GM12878 (cell line): ENCODE measurements around the gene TMEM72. TPM values are rescaled to one million over a fixed set of nuclear protein-coding genes. Genes with fewer than 3 reads are reported as not detected.

ENCODE experiments used
- ATAC-seq: fragments of 200-7000 bp; cut with Tn5 transposase; 3 replicates; pipeline ENCODE4 v1.9.1; 2020; ENCODE audit warnings: mild to moderate bottlenecking, moderate library complexity
- BruUV-seq: library from RNA; stranded (reverse); fragments of 400-500 nt; replicated peaks from 2 replicates; lab custom pipeline; 2021; lab: Mats Ljungman, UMichigan
- CTCF ChIA-PET: fragments of 300-600 bp; sonication (Branson Sonifier 250); formaldehyde crosslinking; extraction: SDS; loops from one replicate; lab custom pipeline; 2021; ENCODE audit warnings: inconsistent platforms; lab: Yijun Ruan, JAX
- POLR2A ChIA-PET: fragments of 350-600 bp; formaldehyde crosslinking; extraction: SDS; loops from one replicate; lab custom pipeline; 2021; ENCODE audit warnings: inconsistent platforms; lab: Charles Lee
- RAD21 ChIA-PET: fragments of 300-600 bp; sonication (Branson Sonifier 250); formaldehyde crosslinking; loops from one replicate; lab custom pipeline; 2023; ENCODE audit warnings: antibody characterized with exemption; ENCODE audit not compliant: unreplicated experiment; lab: Charles Lee
- SMC1A ChIA-PET: fragments of 300-600 bp; sonication (Branson Sonifier 250); formaldehyde crosslinking; loops from one replicate; lab custom pipeline; 2023; ENCODE audit not compliant: unreplicated experiment, uncharacterized antibody; lab: Charles Lee
- DNase-seq: peaks from one replicate; pipeline ENCODE4 v3.0.0-alpha.2; 2011; ENCODE audit warnings: low read depth, low spot score
- FAIRE-seq: peaks from 3 replicates; lab custom pipeline; 2011; peaks lifted over from hg19 to GRCh38; lab: Jason Lieb, UNC
- H2AFZ ChIP-seq: 2 replicates; pipeline ENCODE4 v1.6.0; 2011; ENCODE audit warnings: low read depth, low read length, control low read depth; ENCODE audit not compliant: control insufficient read depth
- H3K27ac ChIP-seq: 2 replicates; pipeline ENCODE4 v1.5.1; 2011; ENCODE audit warnings: control low read depth; ENCODE audit not compliant: control insufficient read depth, insufficient read depth
- H3K27me3 ChIP-seq, 2 experiments: replicated peaks in 1 of 2; 2 replicates each; pipeline versions ENCODE4 v1.6.0 to v1.6.1; 2011; ENCODE audit warnings: low read length in 1 of 2; ENCODE audit not compliant: control insufficient read depth in 2 of 2, insufficient read depth in 2 of 2
- H3K36me3 ChIP-seq, 2 experiments: 2 replicates each; pipeline ENCODE4 v1.5.1; 2011; ENCODE audit warnings: low read length in 1 of 2; ENCODE audit not compliant: control insufficient read depth in 2 of 2, insufficient read depth in 2 of 2
- H3K4me1 ChIP-seq: 2 replicates; pipeline ENCODE4 v1.6.1; 2011; ENCODE audit warnings: mild to moderate bottlenecking, low read length, moderate library complexity, mixed read lengths; ENCODE audit not compliant: control insufficient read depth, insufficient read depth
- H3K4me2 ChIP-seq: 2 replicates; pipeline ENCODE4 v1.6.0; 2011; ENCODE audit warnings: control low read depth; ENCODE audit not compliant: control insufficient read depth, insufficient read depth
- H3K4me3 ChIP-seq: fragments of 200-600 bp; sonication (generic); 2 replicates; pipeline ENCODE4 v1.5.1; 2016
- H3K79me2 ChIP-seq: 2 replicates; pipeline ENCODE4 v1.6.0; 2011; ENCODE audit warnings: low read length; ENCODE audit not compliant: control insufficient read depth, insufficient read depth
- H3K9ac ChIP-seq: 2 replicates; pipeline ENCODE4 v1.8.0; 2011; ENCODE audit warnings: low read length, control low read depth, mixed read lengths; ENCODE audit not compliant: control insufficient read depth, insufficient read depth
- H3K9me3 ChIP-seq: replicated peaks from 3 replicates; pipeline ENCODE4 v1.5.1; 2011; ENCODE audit warnings: mild to moderate bottlenecking, low read length; ENCODE audit not compliant: control insufficient read depth, insufficient read depth
- H4K20me1 ChIP-seq: 2 replicates; pipeline ENCODE4 v1.6.0; 2011; ENCODE audit not compliant: control insufficient read depth, insufficient read depth
- FOS ChIP-seq: IDR thresholded peaks from 3 replicates; pipeline ENCODE4 v1.6.1; 2011; ENCODE audit warnings: borderline replicate concordance; ENCODE audit not compliant: insufficient read length; ENCODE audit errors: extremely low read depth
- FOXK2 ChIP-seq: fragments of 450-650 bp; IDR thresholded peaks from 2 replicates; pipeline ENCODE4 v1.6.1; 2017; ENCODE audit warnings: mild to moderate bottlenecking, moderate library complexity
- FOXM1 ChIP-seq: IDR thresholded peaks from 2 replicates; pipeline ENCODE4 v1.6.1; 2012; ENCODE audit warnings: low read depth, mild to moderate bottlenecking, inconsistent platforms, low read length, moderate library complexity
- HDGF ChIP-seq: fragments of 450-650 bp; IDR thresholded peaks from 2 replicates; pipeline ENCODE4 v1.6.1; 2016; ENCODE audit warnings: antibody characterized with exemption
- IKZF1 ChIP-seq: fragments of 450-650 bp; conservative IDR thresholded peaks from 2 replicates; pipeline ENCODE4 v1.6.1; 2017; ENCODE audit warnings: antibody characterized with exemption, mild to moderate bottlenecking
- JUND ChIP-seq: IDR thresholded peaks from 2 replicates; pipeline ENCODE4 v1.6.1; 2012; ENCODE audit warnings: low read depth, mild to moderate bottlenecking, low read length, improper control_type of control experiment, moderate library complexity
- LARP7 ChIP-seq: fragments of 450-650 bp; IDR thresholded peaks from 2 replicates; pipeline ENCODE4 v1.6.1; 2017; ENCODE audit warnings: mild to moderate bottlenecking
- SREBF1 ChIP-seq: IDR thresholded peaks from 2 replicates; pipeline ENCODE4 v1.6.1; 2012; ENCODE audit warnings: mild to moderate bottlenecking, low read length
- ZBED1 ChIP-seq: IDR thresholded peaks from 2 replicates; pipeline ENCODE4 v1.6.1; 2016; ENCODE audit warnings: borderline replicate concordance
- WGBS: methylation state at CpG from one replicate; pipeline ENCODE4 v1.1.6; 2016; ENCODE audit warnings: low lambda C conversion rate; ENCODE audit not compliant: insufficient replicate concordance, insufficient coverage; ENCODE audit errors: missing lambda C conversion rate; 5-methylcytosine and 5-hydroxymethylcytosine counted together
- in situ Hi-C: fragments of 300-500 bp; cut with MboI; formaldehyde crosslinking; loops from 9 replicates; pipeline ENCODE4 v1.14.3; 2018; ENCODE audit warnings: mixed read lengths
- intact Hi-C: fragments of 100-400 bp; cut with micrococcal nuclease; formaldehyde crosslinking; loops from one replicate; pipeline ENCODE4 v1.14.2; 2022; ENCODE audit not compliant: unreplicated experiment
- polyA plus RNA-seq, 11 experiments: library from polyadenylated mRNA; depleted of rRNA in 4 of 11; unstranded in 6 of 11; stranded (reverse) in 5 of 11; fragments of >200 nt; fragmentation: Nextera tagmentation in 4 of 11; fragmentation: Illumina TruSeq in 1 of 11; extraction: Ambion mirVana in 4 of 11; extraction: Trizol in 1 of 11; gene quantifications; 1 replicate in 1 of 11; 2 replicates in 10 of 11; pipeline versions ENCODE4 v1.2.1 to v1.2.3, GENCODE V29; 2011 to 2016; ENCODE audit warnings: inconsistent platforms in 2 of 11, missing spikeins in 2 of 11, low read depth in 1 of 11
- total RNA-seq, 4 experiments: library from RNA; depleted of rRNA in 3 of 4; stranded (reverse); fragments of >200 nt in 3 of 4; fragmentation: Illumina TruSeq in 1 of 4; extraction: Trizol in 1 of 4; gene quantifications; 2 replicates each; pipeline versions ENCODE4 v1.2.1 to v1.2.3, GENCODE V29; 2013 to 2021
- TF ChIP-seq, protein P1 (sequence below): fragments of 450-650 bp; IDR thresholded peaks from 2 replicates; pipeline ENCODE4 v1.6.1; 2017; ENCODE audit warnings: borderline replicate concordance

Gene TMEM72
- total and polyA plus RNA-seq, 10 of the 15 experiments (the other 5 are each of a cell fraction or from before 2014, with no cell fraction given) = 0.12 TPM; not detected in 9

DNA sequence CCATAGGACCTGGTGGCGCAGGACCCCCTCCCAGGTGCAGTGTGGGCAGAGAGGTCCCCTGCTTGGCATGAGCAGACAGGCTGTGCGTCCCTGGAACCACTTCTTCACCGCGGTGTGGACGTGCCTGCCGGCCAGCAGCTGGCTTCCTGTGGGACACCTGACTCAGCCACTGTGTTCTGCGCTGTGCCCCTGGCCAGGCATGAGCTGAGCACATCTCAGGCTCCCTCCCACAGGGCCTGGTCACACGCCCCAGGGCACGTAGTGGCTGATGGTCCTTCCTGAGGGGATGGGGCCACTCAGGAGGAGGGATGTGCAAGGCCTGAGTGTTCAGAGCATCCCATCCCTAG is 71.0 kb downstream of the TMEM72 start:
- peaks cover 8% of the 10 kb centered on the region for H3K79me2 ChIP-seq
- no peak overlapping the region for H3K9ac ChIP-seq
- H2AFZ ChIP-seq = no peak overlapping the region
- no peaks in the 10 kb centered on the region for H4K20me1 ChIP-seq
- CTCF ChIA-PET = interaction anchor here (10.1 kb wide), 1 partner anchor 50 kb away, joined by 181 read pairs; no protein-coding TSS in a partner anchor
- in situ Hi-C loops (no loop called here), intact Hi-C loops (no loop called here)
- ATAC-seq (no peak), FAIRE-seq (no peak), DNase-seq (no peak)
- H3K27ac ChIP-seq = no peak overlapping the region
- peaks cover 3 to 4% of the 10 kb centered on the region in 2 experiments; a peak in 3 of 4 replicates for H3K36me3 ChIP-seq
- H3K4me1 ChIP-seq = peaks cover 35% of the 10 kb centered on the region
- SMC1A ChIA-PET = interaction anchor here (5.2 kb wide), 1 partner anchor 49 kb away, joined by 40 read pairs; no protein-coding TSS in a partner anchor
- 54% methylated on average over 9 of the region's 9 CpGs for WGBS
- RAD21 ChIA-PET = interaction anchor here (7.7 kb wide), 1 partner anchor 17 kb away, joined by 124 read pairs; no protein-coding TSS in a partner anchor
- no peaks in the 10 kb centered on the region for H3K27me3 ChIP-seq
- H3K4me3 ChIP-seq = no peak overlapping the region
- no peak overlapping the region for H3K4me2 ChIP-seq
- no peak for TF ChIP-seq JUND
- TF ChIP-seq, protein P1, sequence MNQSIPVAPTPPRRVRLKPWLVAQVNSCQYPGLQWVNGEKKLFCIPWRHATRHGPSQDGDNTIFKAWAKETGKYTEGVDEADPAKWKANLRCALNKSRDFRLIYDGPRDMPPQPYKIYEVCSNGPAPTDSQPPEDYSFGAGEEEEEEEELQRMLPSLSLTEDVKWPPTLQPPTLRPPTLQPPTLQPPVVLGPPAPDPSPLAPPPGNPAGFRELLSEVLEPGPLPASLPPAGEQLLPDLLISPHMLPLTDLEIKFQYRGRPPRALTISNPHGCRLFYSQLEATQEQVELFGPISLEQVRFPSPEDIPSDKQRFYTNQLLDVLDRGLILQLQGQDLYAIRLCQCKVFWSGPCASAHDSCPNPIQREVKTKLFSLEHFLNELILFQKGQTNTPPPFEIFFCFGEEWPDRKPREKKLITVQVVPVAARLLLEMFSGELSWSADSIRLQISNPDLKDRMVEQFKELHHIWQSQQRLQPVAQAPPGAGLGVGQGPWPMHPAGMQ = no peak
- TF ChIP-seq LARP7 = no peak
- no peak for TF ChIP-seq ZBED1
- no peak for TF ChIP-seq FOXK2
- TF ChIP-seq FOXM1 = no peak
- no peak for TF ChIP-seq SREBF1
- no peaks in the 10 kb centered on the region for H3K9me3 ChIP-seq
- BruUV-seq = no TSS peak
- POLR2A ChIA-PET = interaction anchor here (7.4 kb wide), 1 partner anchor 17 kb away, joined by 110 read pairs; no protein-coding TSS in a partner anchor

DNA sequence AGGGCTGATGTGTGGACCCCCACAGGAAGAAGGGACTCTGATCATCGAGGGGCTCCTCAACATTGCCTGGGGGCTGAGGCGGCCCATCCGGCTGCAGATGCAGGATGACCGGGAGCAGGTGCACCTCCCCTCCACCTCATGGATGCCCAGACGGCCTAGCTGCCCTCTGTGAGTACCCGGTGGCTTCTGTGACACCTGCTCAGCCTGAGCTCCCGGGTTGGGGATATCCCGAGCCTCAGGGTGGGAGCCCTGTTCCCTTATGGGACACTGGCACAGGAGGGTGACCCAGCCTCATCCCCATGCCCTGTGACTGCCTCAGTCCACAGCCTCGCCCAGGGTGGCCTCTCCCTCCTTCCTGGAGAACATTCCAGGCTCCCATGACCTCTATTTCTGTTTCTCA is 71.4 kb downstream of the TMEM72 start:
- no peak for TF ChIP-seq FOS
- no peak for TF ChIP-seq IKZF1
- TF ChIP-seq HDGF = no peak
- no peak overlapping the region; the same call in 1 of the 2 replicates for H2AFZ ChIP-seq
- peaks cover 6% of the 10 kb centered on the region for H3K79me2 ChIP-seq
- DNase-seq (no peak), ATAC-seq (no peak), FAIRE-seq (no peak)
- no peak overlapping the region for H3K4me3 ChIP-seq
- H3K9me3 ChIP-seq = no peaks in the 10 kb centered on the region
- CTCF ChIA-PET = interaction anchor here (10.1 kb wide), 1 partner anchor 50 kb away, joined by 181 read pairs; no protein-coding TSS in a partner anchor
- no peak overlapping the region for H3K9ac ChIP-seq
- H3K27ac ChIP-seq = no peak overlapping the region
- H4K20me1 ChIP-seq = no peaks in the 10 kb centered on the region
- intact Hi-C loops (no loop called here), in situ Hi-C loops (no loop called here)
- SMC1A ChIA-PET = no interaction called here
- POLR2A ChIA-PET = interaction anchor here (7.4 kb wide), 1 partner anchor 17 kb away, joined by 110 read pairs; no protein-coding TSS in a partner anchor
- 40% methylated on average over 7 of the region's 9 CpGs for WGBS
- no peak overlapping the region for H3K4me2 ChIP-seq
- no peaks in the 10 kb centered on the region for H3K27me3 ChIP-seq
- H3K4me1 ChIP-seq = peaks cover 35% of the 10 kb centered on the region
- RAD21 ChIA-PET = interaction anchor here (7.7 kb wide), 1 partner anchor 17 kb away, joined by 124 read pairs; no protein-coding TSS in a partner anchor
- peaks cover 3 to 4% of the 10 kb centered on the region in 2 experiments; a peak in 3 of 4 replicates for H3K36me3 ChIP-seq
- BruUV-seq = no TSS peak
